Mucosa of descending colon (tissue), 3 donors: Measurements from ENCODE around the gene KDM7A. TPM values are rescaled to one million over a fixed set of nuclear protein-coding genes. Genes with fewer than 3 reads are reported as not detected.

Source experiments
- ATAC-seq: fragments of 200-7000 bp; cut with Tn5 transposase; one replicate; pipeline ENCODE4 v1.9.1; 2020; ENCODE audit warnings: mild to moderate bottlenecking, moderate library complexity
- DNase-seq, 3 donors: peaks; one replicate each; pipeline ENCODE4 v3.0.0-alpha.2; 2020
- H3K36me3 ChIP-seq: fragments of 200-600 bp; one replicate; pipeline ENCODE4 v1.8.0; 2021; ENCODE audit warnings: low read depth, mild to moderate bottlenecking
- H3K4me1 ChIP-seq: fragments of 200-600 bp; one replicate; pipeline ENCODE4 v1.8.0; 2021; ENCODE audit warnings: low read depth, mild to moderate bottlenecking
- H3K4me3 ChIP-seq: fragments of 200-600 bp; one replicate; pipeline ENCODE4 v1.8.0; 2021; ENCODE audit warnings: mild to moderate bottlenecking
- H3K9me3 ChIP-seq: fragments of 200-600 bp; one replicate; pipeline ENCODE4 v1.8.0; 2021; ENCODE audit warnings: mild to moderate bottlenecking
- intact Hi-C, 2 donors: fragments of 100-400 bp; cut with DNase I in 1 of 2; cut with micrococcal nuclease in 1 of 2; formaldehyde crosslinking; loops; one replicate each; pipeline versions ENCODE4 v1.11.0 to v1.11.1; 2022; cut with DNase I, micrococcal nuclease
- total RNA-seq, 3 donors: library from RNA; stranded (reverse); fragmentation: NEBNext Ultra II Directional in 2 of 3; extraction: Animal tissue kit (Norgen Biotek cat#: 25700) in 2 of 3; gene quantifications; one replicate each; pipeline versions ENCODE4 v1.2.1 to v1.2.4, GENCODE V29; 2021 to 2023
- TF ChIP-seq, protein P1 (sequence below): fragments of 200-600 bp; IDR thresholded peaks from one replicate; pipeline ENCODE4 v1.8.0; 2022; ENCODE audit warnings: antibody characterized with exemption, mild to moderate bottlenecking
- donor health status: DM: no; HTN: no; CAD: no; lungs with moderate emphysema.
- donor health status: DM: no; HTN: no; CAD: no.
- donor health status: DM: no; HTN: yes; CAD: no.

KDM7A gene
- total RNA-seq, 3 donors from 2014 or later, result 27.4 to 45.4 (median 27.9) TPM

DNA sequence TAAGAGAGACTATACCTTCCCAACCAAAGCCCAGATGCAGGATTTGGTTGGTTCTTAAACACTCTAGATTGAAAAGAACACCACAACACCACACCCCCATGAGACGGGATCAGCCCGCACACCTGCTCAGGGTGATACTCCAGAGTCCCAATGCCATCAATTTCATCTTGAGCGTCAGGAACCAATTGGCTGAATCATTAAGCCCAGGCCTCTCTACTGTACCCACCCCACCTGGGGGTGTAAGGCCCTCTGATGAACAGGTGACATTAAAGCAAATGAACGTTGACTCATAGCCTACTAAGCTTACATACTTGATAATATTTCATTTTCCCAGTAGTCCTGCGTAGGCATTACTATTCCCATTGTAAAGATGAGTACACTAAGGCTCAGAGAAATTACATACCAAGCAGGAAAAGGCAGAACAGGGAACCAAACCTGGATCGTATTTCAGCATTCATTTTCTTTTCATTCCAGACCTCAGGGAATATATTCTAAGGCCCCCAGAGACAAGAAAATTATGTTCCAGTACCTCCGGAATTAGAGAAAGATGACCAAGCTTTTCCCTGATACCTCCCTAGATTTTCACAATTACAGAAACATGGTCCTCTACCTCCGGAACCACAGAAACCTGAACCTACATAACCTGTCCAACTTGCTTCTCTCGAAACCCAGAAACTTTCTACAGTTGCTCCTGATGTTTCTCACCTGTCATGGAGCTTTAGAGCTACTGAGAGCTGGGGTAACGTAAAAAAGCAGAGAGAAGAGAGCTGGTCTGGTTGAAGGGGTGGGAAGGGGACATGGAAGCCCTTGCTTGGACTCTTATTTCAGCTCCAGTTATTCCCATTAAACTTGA is 43.1 kb upstream of the KDM7A start:
- H3K36me3 ChIP-seq, result no peaks in the 10 kb centered on the region
- H3K9me3 ChIP-seq, result no peaks in the 10 kb centered on the region
- intact Hi-C loops, result no loop called here
- H3K4me1 ChIP-seq, result no peaks in the 10 kb centered on the region
- H3K4me3 ChIP-seq, result no peak overlapping the region
- TF ChIP-seq, protein P1, sequence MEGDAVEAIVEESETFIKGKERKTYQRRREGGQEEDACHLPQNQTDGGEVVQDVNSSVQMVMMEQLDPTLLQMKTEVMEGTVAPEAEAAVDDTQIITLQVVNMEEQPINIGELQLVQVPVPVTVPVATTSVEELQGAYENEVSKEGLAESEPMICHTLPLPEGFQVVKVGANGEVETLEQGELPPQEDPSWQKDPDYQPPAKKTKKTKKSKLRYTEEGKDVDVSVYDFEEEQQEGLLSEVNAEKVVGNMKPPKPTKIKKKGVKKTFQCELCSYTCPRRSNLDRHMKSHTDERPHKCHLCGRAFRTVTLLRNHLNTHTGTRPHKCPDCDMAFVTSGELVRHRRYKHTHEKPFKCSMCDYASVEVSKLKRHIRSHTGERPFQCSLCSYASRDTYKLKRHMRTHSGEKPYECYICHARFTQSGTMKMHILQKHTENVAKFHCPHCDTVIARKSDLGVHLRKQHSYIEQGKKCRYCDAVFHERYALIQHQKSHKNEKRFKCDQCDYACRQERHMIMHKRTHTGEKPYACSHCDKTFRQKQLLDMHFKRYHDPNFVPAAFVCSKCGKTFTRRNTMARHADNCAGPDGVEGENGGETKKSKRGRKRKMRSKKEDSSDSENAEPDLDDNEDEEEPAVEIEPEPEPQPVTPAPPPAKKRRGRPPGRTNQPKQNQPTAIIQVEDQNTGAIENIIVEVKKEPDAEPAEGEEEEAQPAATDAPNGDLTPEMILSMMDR, result no peak
- DNase-seq, result no peak
- ATAC-seq, result no peak

DNA sequence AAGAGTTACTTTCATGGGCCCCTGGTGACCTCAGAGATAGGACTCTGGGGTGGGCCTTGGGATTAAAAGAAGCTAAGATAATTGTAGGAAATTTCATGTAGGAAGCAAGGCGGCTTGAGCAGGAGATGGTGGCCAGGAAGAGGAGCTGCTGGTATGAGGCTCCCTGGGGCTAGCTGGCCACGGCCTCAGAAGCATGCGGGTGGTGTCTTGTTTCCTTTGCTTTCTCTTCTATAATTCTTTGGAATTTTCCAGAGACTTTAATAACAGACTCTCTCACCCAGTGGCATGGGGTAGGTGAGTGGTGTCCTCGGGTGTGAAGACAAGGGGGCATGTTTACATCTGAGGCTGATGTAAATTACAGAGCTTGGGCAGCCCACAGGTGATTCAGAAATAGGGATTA is 41.9 kb upstream of the KDM7A start:
- TF ChIP-seq, protein P1, result no peak
- ATAC-seq (no peak), DNase-seq (no peak)
- no peaks in the 10 kb centered on the region for H3K36me3 ChIP-seq
- no peak overlapping the region for H3K4me3 ChIP-seq
- peaks cover 10% of the 10 kb centered on the region for H3K4me1 ChIP-seq
- intact Hi-C loops, result no loop called here
- H3K9me3 ChIP-seq, result no peaks in the 10 kb centered on the region

DNA sequence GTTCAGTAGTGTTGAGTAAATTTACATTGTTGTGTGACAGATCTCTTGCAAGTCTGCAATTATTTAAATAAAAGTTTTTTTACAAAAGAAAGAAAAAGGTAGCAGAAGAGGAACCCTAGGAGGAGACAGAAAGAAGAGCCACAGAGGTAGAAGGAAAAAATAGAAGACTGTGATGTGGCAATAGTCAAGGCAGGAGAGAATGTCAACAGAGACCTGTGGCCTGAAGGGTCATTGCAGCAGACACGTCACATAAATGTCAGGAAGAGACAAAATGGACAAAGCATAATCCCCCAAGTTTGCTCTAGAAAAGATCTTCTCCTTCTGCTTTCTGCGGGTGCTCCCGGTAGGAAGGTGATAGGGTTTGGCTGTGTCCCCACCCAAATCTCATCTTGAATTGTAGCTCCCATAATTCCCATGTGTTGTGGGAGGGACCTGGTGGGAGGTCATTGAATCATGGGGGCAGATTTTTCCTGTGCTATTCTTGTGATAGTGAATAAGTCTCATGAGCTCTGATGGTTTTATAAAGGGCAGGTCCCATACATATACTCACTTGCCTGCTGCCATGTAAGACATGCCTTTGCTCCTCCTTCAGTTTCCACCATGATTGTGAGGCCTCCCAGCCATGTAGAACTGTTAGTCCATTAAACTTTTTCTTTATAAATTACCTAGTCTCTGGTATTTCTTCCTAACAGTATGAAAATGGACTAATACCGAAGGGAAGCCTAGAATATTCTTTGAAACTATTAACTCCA is 41.1 kb upstream of the KDM7A start:
- H3K4me1 ChIP-seq, result peaks cover 15% of the 10 kb centered on the region
- ATAC-seq, result no peak
- no peaks in the 10 kb centered on the region for H3K9me3 ChIP-seq
- H3K4me3 ChIP-seq, result no peak overlapping the region
- TF ChIP-seq, protein P1, result no peak
- intact Hi-C loops, result no loop called here
- H3K36me3 ChIP-seq, result no peaks in the 10 kb centered on the region
- no peak for DNase-seq

DNA sequence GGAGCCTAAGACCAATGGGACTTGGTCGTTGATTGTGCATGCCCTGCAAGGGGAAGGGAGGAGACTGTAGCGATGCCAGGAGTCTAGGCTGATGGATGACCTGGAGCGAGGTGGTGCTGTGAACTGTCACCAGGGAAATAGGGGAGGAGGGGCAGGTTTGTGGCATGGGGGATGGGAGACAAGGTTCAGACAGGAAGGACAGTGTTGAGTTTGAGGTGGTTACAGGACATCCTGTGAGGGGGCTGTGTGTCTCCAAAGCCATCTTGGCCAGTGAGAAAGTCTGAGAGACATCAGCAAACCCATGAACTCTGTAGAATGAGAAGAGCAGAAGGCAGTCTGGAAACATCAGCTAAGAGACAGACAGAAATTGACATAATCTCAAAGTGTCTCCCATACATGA is 38.5 kb upstream of the KDM7A start:
- TF ChIP-seq, protein P1, result no peak

DNA sequence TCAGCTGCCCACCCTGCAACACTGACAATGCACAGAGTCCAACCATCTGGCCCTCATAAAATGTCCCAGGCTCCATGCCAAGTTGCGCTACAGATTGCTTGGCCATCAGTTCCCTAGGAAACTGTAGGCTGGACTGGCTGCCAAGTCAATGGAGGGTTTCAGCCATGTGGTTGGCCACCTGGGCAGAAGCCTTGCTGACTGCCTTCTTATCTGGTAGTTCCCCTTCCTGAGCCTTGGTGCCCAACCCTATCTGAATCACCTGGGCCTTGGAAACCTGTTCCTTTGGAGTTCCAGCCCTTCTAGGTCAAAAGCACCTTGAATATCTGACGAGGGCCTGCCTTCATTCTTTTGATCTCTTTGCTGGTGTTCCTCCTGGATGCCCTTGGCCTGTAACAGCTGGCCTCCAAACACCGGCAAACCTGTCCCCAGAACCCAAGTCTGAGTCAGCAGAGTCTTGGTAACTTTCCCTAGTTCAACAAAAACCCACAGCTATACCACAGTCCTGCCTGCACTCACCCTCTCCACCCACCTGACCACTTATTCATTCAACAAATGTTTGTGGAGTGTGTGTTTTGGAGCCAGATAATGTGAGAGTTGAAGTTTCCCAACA is 37.4 kb upstream of the KDM7A start:
- DNase-seq, result peak; percentile 83 to 90 (median 84)

More for the DNA sequence above, 38.5 kb upstream of the KDM7A start:
- Histone ChIP-seq H3K9me3 (no peaks in the 10 kb centered on the region), H3K4me1 (peaks cover 23% of the 10 kb centered on the region), H3K4me3 (no peak overlapping the region), H3K36me3 (no peaks in the 10 kb centered on the region)
- intact Hi-C loops, result no loop called here
- ATAC-seq (no peak), DNase-seq (no peak)

More for the DNA sequence above, 37.4 kb upstream of the KDM7A start:
- Histone ChIP-seq H3K36me3 (no peaks in the 10 kb centered on the region), H3K9me3 (no peaks in the 10 kb centered on the region), H3K4me3 (no peak overlapping the region), H3K4me1 (peaks cover 29% of the 10 kb centered on the region)
- TF ChIP-seq, protein P1, result no peak
- ATAC-seq, result peak; percentile 88
- intact Hi-C loops, result no loop called here
